ENCODE measurements around the gene SMIM41. TPM values are rescaled to one million over a fixed set of nuclear protein-coding genes. Genes with fewer than 3 reads are reported as not detected.
A peak's percentile ranks its signal among the peaks of the same experiment; 100 is the strongest.

The SMIM41 gene
- polyA plus RNA-seq, 4 donors: 0.46 to 1.6 (median 0.80) TPM; not detected in 1

- DNase-seq: no peak
- peaks cover 0 to 18% (median 0%) of the 10 kb centered on the region in 3 donors for H3K4me1 ChIP-seq (ENCODE audit: control insufficient read depth in 3 of 3, insufficient read depth in 2 of 3, low read depth in 1 of 3, low read length in 2 of 3)
- H3K27ac ChIP-seq (ENCODE audit: low read depth in 1 of 3, low read length in 2 of 3): peak overlapping the region in 1 of 3 donors; percentile 29
- peaks cover 0 to 48% (median 2%) of the 10 kb centered on the region in 3 donors for H3K36me3 ChIP-seq (ENCODE audit: control insufficient read depth in 3 of 3, insufficient read depth in 2 of 3, low read depth in 1 of 3, low read length in 3 of 3)
- no peaks in the 10 kb centered on the region for H3K27me3 ChIP-seq (ENCODE audit: control insufficient read depth in 3 of 3, insufficient read depth in 3 of 3, low read length in 3 of 3)
- no peak overlapping the region for H3K4me3 ChIP-seq (ENCODE audit: low read depth in 1 of 3, low read length in 3 of 3)
- WGBS, 3 donors: 72 to 81% (median 79%) methylated on average over 19 to 25 of the region's 25 CpGs
- no peak for FAIRE-seq
- no peaks in the 10 kb centered on the region for H3K9me3 ChIP-seq (ENCODE audit: control insufficient read depth in 2 of 2, insufficient read depth in 1 of 2, low read depth in 1 of 2, low read length in 1 of 2)
These were observed 20.7 kb upstream of the SMIM41 start for GRCh38 chr12:52058631-52059361.

- Histone ChIP-seq H3K27me3 (ENCODE audit: control insufficient read depth in 3 of 3, insufficient read depth in 3 of 3, low read length in 3 of 3) (no peaks in the 10 kb centered on the region), H3K4me1 (ENCODE audit: control insufficient read depth in 3 of 3, insufficient read depth in 2 of 3, low read depth in 1 of 3, low read length in 2 of 3) (peaks cover 0 to 22% (median 0%) of the 10 kb centered on the region in 3 donors), H3K27ac (ENCODE audit: low read depth in 1 of 3, low read length in 2 of 3) (no peak overlapping the region), H3K4me3 (ENCODE audit: low read depth in 1 of 3, low read length in 3 of 3) (no peak overlapping the region), H3K9me3 (ENCODE audit: control insufficient read depth in 2 of 2, insufficient read depth in 1 of 2, low read depth in 1 of 2, low read length in 1 of 2) (no peaks in the 10 kb centered on the region), H3K36me3 (ENCODE audit: control insufficient read depth in 3 of 3, insufficient read depth in 2 of 3, low read depth in 1 of 3, low read length in 3 of 3) (peaks cover 0 to 38% (median 2%) of the 10 kb centered on the region in 3 donors)
- no peak for DNase-seq
- no peak for FAIRE-seq
- 73 to 76% (median 75%) methylated on average over 12 of the region's 12 CpGs for WGBS, 3 donors
These were observed 19.7 kb upstream of the SMIM41 start for GRCh38 chr12:52059582-52060497.

- 75 to 88% (median 85%) methylated on average over 14 of the region's 14 CpGs for WGBS, 3 donors
- H3K4me3 ChIP-seq (ENCODE audit: low read depth in 1 of 3, low read length in 3 of 3): no peak overlapping the region
- no peak for DNase-seq
- peaks cover 0 to 22% (median 0%) of the 10 kb centered on the region in 3 donors for H3K4me1 ChIP-seq (ENCODE audit: control insufficient read depth in 3 of 3, insufficient read depth in 2 of 3, low read depth in 1 of 3, low read length in 2 of 3)
- H3K36me3 ChIP-seq (ENCODE audit: control insufficient read depth in 3 of 3, insufficient read depth in 2 of 3, low read depth in 1 of 3, low read length in 3 of 3): peaks cover 0 to 30% (median 2%) of the 10 kb centered on the region in 3 donors
- no peak overlapping the region for H3K27ac ChIP-seq (ENCODE audit: low read depth in 1 of 3, low read length in 2 of 3)
- peaks cover 0 to 2% (median 0%) of the 10 kb centered on the region in 3 donors for H3K27me3 ChIP-seq (ENCODE audit: control insufficient read depth in 3 of 3, insufficient read depth in 3 of 3, low read length in 3 of 3)
- no peak for FAIRE-seq
- H3K9me3 ChIP-seq (ENCODE audit: control insufficient read depth in 2 of 2, insufficient read depth in 1 of 2, low read depth in 1 of 2, low read length in 1 of 2): no peaks in the 10 kb centered on the region
These were observed 18.9 kb upstream of the SMIM41 start for GRCh38 chr12:52060498-52061177.

- Histone ChIP-seq H3K27ac (ENCODE audit: low read depth in 1 of 3, low read length in 2 of 3) (no peak overlapping the region), H3K36me3 (ENCODE audit: control insufficient read depth in 3 of 3, insufficient read depth in 2 of 3, low read depth in 1 of 3, low read length in 3 of 3) (peaks cover 0 to 21% (median 0%) of the 10 kb centered on the region in 3 donors), H3K9me3 (ENCODE audit: control insufficient read depth in 2 of 2, insufficient read depth in 1 of 2, low read depth in 1 of 2, low read length in 1 of 2) (no peaks in the 10 kb centered on the region), H3K4me1 (ENCODE audit: control insufficient read depth in 3 of 3, insufficient read depth in 2 of 3, low read depth in 1 of 3, low read length in 2 of 3) (peaks cover 0 to 22% (median 0%) of the 10 kb centered on the region in 3 donors), H3K4me3 (ENCODE audit: low read depth in 1 of 3, low read length in 3 of 3) (no peak overlapping the region), H3K27me3 (ENCODE audit: control insufficient read depth in 3 of 3, insufficient read depth in 3 of 3, low read length in 3 of 3) (peaks cover 0 to 2% (median 0%) of the 10 kb centered on the region in 3 donors)
- 43 to 66% (median 63%) methylated on average over 12 of the region's 12 CpGs for WGBS, 3 donors
- FAIRE-seq: no peak
- DNase-seq: no peak
These were observed 17.9 kb upstream of the SMIM41 start for GRCh38 chr12:52061470-52062166.

GRCh38 chr12:52062167-52063081 lies 17.1 kb upstream of the SMIM41 start:
- FAIRE-seq: no peak
- WGBS, 3 donors: 72 to 80% (median 80%) methylated on average over 6 of the region's 6 CpGs
- Histone ChIP-seq H3K27ac (ENCODE audit: low read depth in 1 of 3, low read length in 2 of 3) (peak overlapping the region in 1 of 3 donors; percentile 0), H3K27me3 (ENCODE audit: control insufficient read depth in 3 of 3, insufficient read depth in 3 of 3, low read length in 3 of 3) (peaks cover 0 to 2% (median 0%) of the 10 kb centered on the region in 3 donors), H3K36me3 (ENCODE audit: control insufficient read depth in 3 of 3, insufficient read depth in 2 of 3, low read depth in 1 of 3, low read length in 3 of 3) (peaks cover 0 to 13% (median 0%) of the 10 kb centered on the region in 3 donors), H3K4me1 (ENCODE audit: control insufficient read depth in 3 of 3, insufficient read depth in 2 of 3, low read depth in 1 of 3, low read length in 2 of 3) (peaks cover 0 to 22% (median 0%) of the 10 kb centered on the region in 3 donors), H3K9me3 (ENCODE audit: control insufficient read depth in 2 of 2, insufficient read depth in 1 of 2, low read depth in 1 of 2, low read length in 1 of 2) (no peaks in the 10 kb centered on the region), H3K4me3 (ENCODE audit: low read depth in 1 of 3, low read length in 3 of 3) (no peak overlapping the region)
- DNase-seq: no peak

GRCh38 chr12:52063082-52063924 lies 16.2 kb upstream of the SMIM41 start:
- 67 to 80% (median 75%) methylated on average over 19 to 20 of the region's 20 CpGs for WGBS, 3 donors
- H3K27ac ChIP-seq (ENCODE audit: low read depth in 1 of 3, low read length in 2 of 3): peak overlapping the region in 1 of 3 donors; percentile 52
- peaks cover 0 to 2% (median 0%) of the 10 kb centered on the region in 3 donors for H3K27me3 ChIP-seq (ENCODE audit: control insufficient read depth in 3 of 3, insufficient read depth in 3 of 3, low read length in 3 of 3)
- FAIRE-seq: no peak
- H3K4me3 ChIP-seq (ENCODE audit: low read depth in 1 of 3, low read length in 3 of 3): no peak overlapping the region
- DNase-seq: peak in 1 of 2 donors; percentile 55
- peaks cover 0 to 11% (median 0%) of the 10 kb centered on the region in 3 donors for H3K36me3 ChIP-seq (ENCODE audit: control insufficient read depth in 3 of 3, insufficient read depth in 2 of 3, low read depth in 1 of 3, low read length in 3 of 3)
- no peaks in the 10 kb centered on the region for H3K9me3 ChIP-seq (ENCODE audit: control insufficient read depth in 2 of 2, insufficient read depth in 1 of 2, low read depth in 1 of 2, low read length in 1 of 2)
- peaks cover 0 to 22% (median 0%) of the 10 kb centered on the region in 3 donors for H3K4me1 ChIP-seq (ENCODE audit: control insufficient read depth in 3 of 3, insufficient read depth in 2 of 3, low read depth in 1 of 3, low read length in 2 of 3)
